Caco-2 (cell line): ENCODE data around the gene DCDC2B. TPM values are rescaled to one million over a fixed set of nuclear protein-coding genes. Genes with fewer than 3 reads are reported as not detected.

Experiments used
- BruUV-seq: library from RNA; stranded (reverse); fragments of 400-500 nt; replicated peaks from 2 replicates; lab custom pipeline; 2021; lab: Mats Ljungman, UMichigan
- CTCF ChIA-PET: fragments of 300-600 bp; sonication (Branson Sonifier 250); formaldehyde crosslinking; loops from one replicate; lab custom pipeline; 2022; ENCODE audit warnings: antibody characterized with exemption; lab: Charles Lee
- POLR2A ChIA-PET: fragments of 300-600 bp; sonication (Branson Sonifier 250); formaldehyde crosslinking; loops from one replicate; lab custom pipeline; 2022; ENCODE audit warnings: antibody characterized with exemption; lab: Charles Lee
- DNase-seq, 2 experiments: peaks; one replicate each; pipeline versions ENCODE4 v3.0.0 to v3.0.0-alpha.2; 2020 to 2022
- H3K27me3 ChIP-seq: replicated peaks from 2 replicates; pipeline ENCODE4 v1.6.0; 2011; ENCODE audit warnings: low read length; ENCODE audit not compliant: control insufficient read depth, insufficient read depth
- H3K36me3 ChIP-seq: 2 replicates; pipeline ENCODE4 v1.5.1; 2011; ENCODE audit warnings: low read length; ENCODE audit not compliant: control insufficient read depth, insufficient read depth
- H3K4me1 ChIP-seq: fragments of 250-450 bp; sonication (Bioruptor Pico); 2 replicates; pipeline ENCODE4 v1.5.1; 2020; ENCODE audit warnings: mild to moderate bottlenecking
- H3K4me3 ChIP-seq: 2 replicates; pipeline ENCODE4 v1.5.1; 2011; ENCODE audit warnings: low read depth, mild to moderate bottlenecking, control low read depth, low read length
- H3K9me3 ChIP-seq: fragments of 250-450 bp; sonication (Bioruptor Pico); 2 replicates; pipeline ENCODE4 v1.5.1; 2020; ENCODE audit warnings: mild to moderate bottlenecking, moderate library complexity
- H3K27ac Mint-ChIP-seq: one replicate; pipeline ENCODE4 v1.8.0; 2022; ENCODE audit warnings: mixed read lengths; ENCODE audit not compliant: unreplicated experiment
- H3K27me3 Mint-ChIP-seq: one replicate; pipeline ENCODE4 v1.8.0; 2022; ENCODE audit warnings: mixed read lengths; ENCODE audit not compliant: insufficient read depth, unreplicated experiment
- H3K36me3 Mint-ChIP-seq: one replicate; pipeline ENCODE4 v1.8.0; 2022; ENCODE audit warnings: mild to moderate bottlenecking, mixed read lengths; ENCODE audit not compliant: insufficient read depth, unreplicated experiment
- H3K4me1 Mint-ChIP-seq: one replicate; pipeline ENCODE4 v1.8.0; 2022; ENCODE audit warnings: low read depth, mixed read lengths; ENCODE audit not compliant: unreplicated experiment
- H3K4me3 Mint-ChIP-seq: one replicate; pipeline ENCODE4 v1.8.0; 2022; ENCODE audit warnings: mild to moderate bottlenecking, moderate library complexity, mixed read lengths; ENCODE audit not compliant: unreplicated experiment
- H3K9me3 Mint-ChIP-seq: one replicate; pipeline ENCODE4 v1.8.0; 2022; ENCODE audit warnings: mixed read lengths; ENCODE audit not compliant: unreplicated experiment
- CTCF ChIP-seq, 2 experiments: fragments of 200-600 bp in 1 of 2; IDR thresholded peaks; 1 replicate in 1 of 2; 2 replicates in 1 of 2; pipeline versions ENCODE4 v1.5.1 to v1.8.0; 2011 to 2022; ENCODE audit warnings: antibody characterized with exemption in 1 of 2, control low read depth in 1 of 2, inconsistent platforms in 1 of 2, low read depth in 1 of 2, low read length in 1 of 2, mild to moderate bottlenecking in 1 of 2, moderate library complexity in 1 of 2; ENCODE audit not compliant: insufficient read depth in 1 of 2, severe bottlenecking in 1 of 2, unreplicated experiment in 1 of 2
- intact Hi-C: fragments of 100-400 bp; cut with micrococcal nuclease; formaldehyde crosslinking; loops from one replicate; pipeline ENCODE4 v1.10.0; 2022; ENCODE audit not compliant: unreplicated experiment
- total RNA-seq: library from RNA; stranded (reverse); gene quantifications from 2 replicates; pipeline ENCODE4 v1.2.3, GENCODE V29; 2022

DCDC2B gene
- total RNA-seq, 1 experiment from 2014 or later = not detected

GRCh38 chr1:32170991-32171390, 37.9 kb upstream of the DCDC2B start:
- DNase-seq = no peak
- no peak for TF ChIP-seq CTCF (IDR thresholded peaks at IDR 0.05; ENCODE audit: insufficient read depth in 1 of 2, low read depth in 1 of 2, low read length in 1 of 2, severe bottlenecking in 1 of 2, unreplicated experiment in 1 of 2)
- Mint-ChIP-seq H3K36me3 (peaks cover 53% of the 10 kb centered on the region), H3K27me3 (no peaks in the 10 kb centered on the region), H3K4me1 (no peaks in the 10 kb centered on the region), H3K27ac (no peak overlapping the region), H3K9me3 (no peaks in the 10 kb centered on the region), H3K4me3 (no peak overlapping the region)
- intact Hi-C loops = no loop called here
- Histone ChIP-seq H3K4me1 (no peaks in the 10 kb centered on the region), H3K9me3 (no peaks in the 10 kb centered on the region), H3K4me3 (no peak overlapping the region), H3K36me3 (no peaks in the 10 kb centered on the region), H3K27me3 (no peaks in the 10 kb centered on the region)
- POLR2A ChIA-PET = no interaction called here
- CTCF ChIA-PET = no interaction called here
- BruUV-seq = no TSS peak

- peaks cover 41% of the 10 kb centered on the region for H3K36me3 Mint-ChIP-seq
- no peaks in the 10 kb centered on the region for H3K27me3 ChIP-seq
- H3K4me3 Mint-ChIP-seq = no peak overlapping the region
- H3K27ac Mint-ChIP-seq = no peak overlapping the region
- no peaks in the 10 kb centered on the region for H3K9me3 ChIP-seq
- peaks cover under 1% of the 10 kb centered on the region for H3K4me1 ChIP-seq
- BruUV-seq = no TSS peak
- H3K9me3 Mint-ChIP-seq = no peaks in the 10 kb centered on the region
- H3K4me1 Mint-ChIP-seq = peaks cover 2% of the 10 kb centered on the region
- intact Hi-C loops = no loop called here
- TF ChIP-seq CTCF (IDR thresholded peaks at IDR 0.05; ENCODE audit: insufficient read depth in 1 of 2, low read depth in 1 of 2, low read length in 1 of 2, severe bottlenecking in 1 of 2, unreplicated experiment in 1 of 2) = no peak
- DNase-seq = no peak
- no peaks in the 10 kb centered on the region for H3K27me3 Mint-ChIP-seq
- no peaks in the 10 kb centered on the region for H3K36me3 ChIP-seq
- no peak overlapping the region for H3K4me3 ChIP-seq
- ChIA-PET CTCF (interaction anchor here (0.7 kb wide), 1 partner anchor 99 kb away, joined by 5 read pairs; no protein-coding TSS in a partner anchor), POLR2A (no interaction called here)
Observed at GRCh38 chr1:32172621-32173245, 36.2 kb upstream of the DCDC2B start.

GRCh38 chr1:32178380-32179192, 30.3 kb upstream of the DCDC2B start:
- TSS peak; percentile 94 for BruUV-seq
- Histone ChIP-seq H3K27me3 (no peaks in the 10 kb centered on the region), H3K4me3 (no peak overlapping the region; the same call in 1 of the 2 replicates), H3K4me1 (peaks cover 15% of the 10 kb centered on the region), H3K9me3 (no peaks in the 10 kb centered on the region), H3K36me3 (peaks cover 2% of the 10 kb centered on the region; the same call in 1 of the 2 replicates)
- Mint-ChIP-seq H3K27me3 (no peaks in the 10 kb centered on the region), H3K9me3 (no peaks in the 10 kb centered on the region), H3K27ac (peak overlapping the region; percentile 94), H3K4me3 (peak overlapping the region; percentile 92), H3K4me1 (peaks cover 25% of the 10 kb centered on the region), H3K36me3 (peaks cover 59% of the 10 kb centered on the region)
- DNase-seq = no peak
- intact Hi-C loops = no loop called here
- POLR2A ChIA-PET = interaction anchor here (0.6 to 1.2 kb wide), 7 partner anchors 22 to 1003 kb away, joined by 3 to 8 read pairs (median 4); partner anchors contain the start of genes BSDC1, CCDC28B, IQCC and KPNA6
- no peak for TF ChIP-seq CTCF (IDR thresholded peaks at IDR 0.05; ENCODE audit: insufficient read depth in 1 of 2, low read depth in 1 of 2, low read length in 1 of 2, severe bottlenecking in 1 of 2, unreplicated experiment in 1 of 2)
- CTCF ChIA-PET = interaction anchor here (1.0 kb wide), 1 partner anchor 36 kb away, joined by 6 read pairs; no protein-coding TSS in a partner anchor
